ENCODE data around the gene MED13L. TPM values are rescaled to one million over a fixed set of nuclear protein-coding genes. Genes with fewer than 3 reads are reported as not detected.

The MED13L gene
- total RNA-seq, 1 experiment from 2014 or later: 32.1 TPM

DNA sequence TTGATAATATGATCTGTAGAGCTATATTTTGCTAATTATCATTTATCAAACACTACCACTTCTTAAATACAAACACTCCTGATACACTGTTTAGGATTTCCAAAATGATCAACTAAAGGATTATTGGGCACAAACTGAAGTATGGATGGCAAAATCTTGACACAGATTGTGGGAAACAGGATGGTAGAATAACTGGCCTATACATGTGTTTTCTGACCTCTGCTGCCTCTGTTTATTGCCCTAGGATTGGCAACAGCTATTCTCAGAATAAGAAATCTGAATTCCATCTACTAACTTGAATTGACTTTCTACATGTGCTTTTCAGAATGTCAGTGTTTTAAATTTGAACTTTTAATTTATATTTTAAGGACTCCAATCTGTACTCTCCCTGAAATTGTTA is 209.1 kb downstream of the MED13L start:
- DNase-seq (ENCODE audit: extremely low read depth, low read depth): no peak

- no peak for DNase-seq (ENCODE audit: extremely low read depth, low read depth)
Observed at GRCh38 chr12:116067892-116068291, 209.6 kb downstream of the MED13L start.

GRCh38 chr12:116066381-116067230 is 210.9 kb downstream of the MED13L start:
- DNase-seq (ENCODE audit: extremely low read depth, low read depth): peak; percentile 45

DNA sequence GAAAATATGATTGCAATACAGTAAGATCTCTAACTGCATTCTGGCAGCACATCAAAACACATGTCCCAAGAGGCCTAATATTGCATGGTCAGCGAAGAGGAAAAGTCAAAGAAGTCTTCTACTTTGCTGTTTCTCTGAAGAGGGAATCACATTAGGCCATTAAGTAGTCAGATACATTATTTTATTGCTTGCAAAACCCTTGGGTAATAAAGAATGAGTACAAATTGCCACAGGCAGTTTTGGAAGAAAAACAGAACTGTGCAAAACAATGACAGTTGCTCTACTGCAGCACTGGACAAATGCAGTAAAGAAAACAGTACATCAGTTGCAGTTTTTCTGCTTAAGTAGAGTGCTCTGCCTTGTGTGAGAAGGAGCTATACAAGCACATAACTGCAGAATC is 211.9 kb downstream of the MED13L start:
- DNase-seq (ENCODE audit: extremely low read depth, low read depth): no peak

DNA sequence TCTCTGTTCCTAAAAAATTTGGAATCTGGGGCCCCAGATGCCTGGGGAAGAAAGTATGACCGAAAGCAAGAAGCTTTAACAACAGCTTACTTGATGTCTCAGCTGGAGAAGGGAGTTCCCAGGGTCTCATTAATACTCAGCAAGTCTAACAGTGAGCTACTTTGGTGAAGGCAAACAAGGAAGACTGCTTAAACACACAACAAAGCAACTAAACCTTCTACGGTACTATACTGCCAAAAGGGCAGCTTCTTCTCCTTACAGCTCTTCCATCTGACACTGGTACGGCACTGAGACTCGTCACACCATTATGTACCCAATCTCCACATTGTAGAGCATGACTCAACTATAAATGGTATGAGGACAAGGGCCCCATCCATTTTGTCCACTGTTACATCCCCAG is 213.0 kb downstream of the MED13L start:
- no peak for DNase-seq (ENCODE audit: extremely low read depth, low read depth)

DNA sequence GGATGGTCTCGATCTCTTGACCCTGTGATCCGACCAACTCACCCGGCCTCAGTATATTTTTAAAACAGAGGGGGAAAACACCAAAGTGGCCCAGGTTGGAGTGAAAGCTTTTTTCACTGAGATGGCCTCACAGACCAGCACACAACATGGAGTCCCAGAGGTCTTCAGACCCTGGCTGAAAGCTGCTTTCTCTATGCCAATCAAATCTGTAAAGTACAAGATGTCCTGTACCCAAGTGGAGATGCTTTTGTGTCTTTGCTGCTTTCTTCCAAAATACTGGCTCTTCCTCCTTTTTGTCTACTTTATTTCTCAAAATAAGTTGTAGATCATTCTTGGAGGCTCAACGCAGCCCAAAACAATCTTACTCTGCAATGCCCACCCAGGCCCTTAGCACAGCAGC is 214.8 kb downstream of the MED13L start:
- DNase-seq (ENCODE audit: extremely low read depth, low read depth): no peak

DNA sequence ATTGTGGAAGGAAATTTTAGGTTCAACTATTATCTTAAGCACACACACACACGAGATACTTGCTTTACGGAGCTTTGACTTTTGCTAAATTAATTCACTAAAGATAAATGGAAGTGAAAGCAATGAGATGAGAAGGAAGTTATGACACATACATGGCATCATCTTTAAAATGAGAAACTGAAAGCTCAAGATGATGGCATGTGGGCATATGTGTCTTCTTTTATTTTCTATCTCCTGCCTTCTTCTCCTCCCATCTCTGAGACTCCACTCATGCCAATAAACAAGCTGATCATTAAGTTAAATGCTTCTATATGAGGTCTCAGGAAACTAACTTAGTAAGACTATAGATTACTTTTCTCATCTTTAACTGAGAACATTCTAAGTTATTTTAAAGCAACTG is 216.7 kb downstream of the MED13L start:
- no peak for DNase-seq (ENCODE audit: extremely low read depth, low read depth)

GRCh38 chr12:116059904-116060303 is 217.6 kb downstream of the MED13L start:
- no peak for DNase-seq (ENCODE audit: extremely low read depth, low read depth)

- no peak for DNase-seq (ENCODE audit: extremely low read depth, low read depth)
Observed at GRCh38 chr12:116058574-116058973, 218.9 kb downstream of the MED13L start.

GRCh38 chr12:116057356-116057755 is 220.1 kb downstream of the MED13L start:
- DNase-seq (ENCODE audit: extremely low read depth, low read depth): no peak

- no peak for DNase-seq (ENCODE audit: extremely low read depth, low read depth)
Observed at GRCh38 chr12:116055895-116056607, 221.4 kb downstream of the MED13L start.

GRCh38 chr12:116054280-116054679 is 223.2 kb downstream of the MED13L start:
- no peak for DNase-seq (ENCODE audit: extremely low read depth, low read depth)

GRCh38 chr12:116053479-116054200 is 223.9 kb downstream of the MED13L start:
- DNase-seq (ENCODE audit: extremely low read depth, low read depth): no peak

- no peak for DNase-seq (ENCODE audit: extremely low read depth, low read depth)
Observed at GRCh38 chr12:116050275-116050674, 227.2 kb downstream of the MED13L start.

- DNase-seq (ENCODE audit: extremely low read depth, low read depth): no peak
Observed at GRCh38 chr12:116048879-116049278, 228.6 kb downstream of the MED13L start.

- DNase-seq (ENCODE audit: extremely low read depth, low read depth): no peak
Observed at GRCh38 chr12:116046039-116046438, 231.5 kb downstream of the MED13L start.

- DNase-seq (ENCODE audit: extremely low read depth, low read depth): no peak
Observed at GRCh38 chr12:116045150-116045549, 232.3 kb downstream of the MED13L start.

- no peak for DNase-seq (ENCODE audit: extremely low read depth, low read depth)
Observed at GRCh38 chr12:116043659-116044535, 233.6 kb downstream of the MED13L start.

DNA sequence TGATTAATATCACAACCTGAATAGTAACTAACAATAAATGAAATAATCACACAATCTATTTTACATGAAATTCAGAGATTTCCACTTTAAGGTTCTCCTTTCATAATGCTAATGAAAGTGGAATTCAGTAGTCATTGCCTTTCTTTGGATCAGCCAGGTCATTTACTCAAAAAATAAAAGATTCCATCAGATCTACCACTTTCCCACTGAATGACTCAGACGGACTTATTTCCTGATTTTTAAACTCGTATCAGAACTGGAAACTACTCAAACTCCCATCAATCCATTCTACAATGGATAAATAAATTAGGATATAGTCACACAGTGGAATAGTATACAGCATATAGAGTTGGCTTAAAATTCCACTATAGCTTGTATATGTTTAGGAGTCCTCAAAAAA is 237.1 kb downstream of the MED13L start:
- no peak for DNase-seq (ENCODE audit: extremely low read depth, low read depth)

DNA sequence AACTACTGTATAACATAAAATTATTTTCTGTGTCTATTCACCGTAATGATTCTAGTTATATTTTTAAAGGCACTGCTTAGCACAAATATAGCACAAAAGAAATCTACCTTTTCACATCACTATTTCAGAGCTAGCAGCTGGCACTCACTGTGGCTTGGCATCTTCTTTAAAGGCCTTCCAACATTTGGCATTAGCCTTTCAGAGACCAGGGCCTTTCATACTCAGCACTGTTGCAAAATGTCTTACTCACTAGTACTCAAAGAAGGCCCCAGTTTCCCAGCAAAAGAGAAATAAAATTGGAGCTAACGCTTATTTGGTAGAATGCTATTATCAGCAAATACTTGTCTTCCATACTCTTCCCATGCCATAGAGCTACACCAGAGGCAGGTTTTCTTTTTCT is 238.4 kb downstream of the MED13L start:
- DNase-seq (ENCODE audit: extremely low read depth, low read depth): no peak
